ENCODE data around the gene IL1R2. TPM values are rescaled to one million over a fixed set of nuclear protein-coding genes. Genes with fewer than 3 reads are reported as not detected.
A peak's percentile ranks its signal among the peaks of the same experiment; 100 is the strongest.

IL1R2 gene
- total and polyA plus RNA-seq, 2 of the 13 experiments (the other 11 are each of a cell fraction or from before 2014, with no cell fraction given): 3.6 to 7.3 TPM

- Histone ChIP-seq H3K9me3 (ENCODE audit: low read length) (no peaks in the 10 kb centered on the region), H3K4me3 (replicated peaks in 1 of 3; ENCODE audit: insufficient read depth in 1 of 3, low read depth in 2 of 3, low read length in 3 of 3) (peak overlapping the region in 1 of 3 experiments; percentile 50; a peak in 2 of 6 replicates), H3K27ac (ENCODE audit: extremely low read length, insufficient read depth, low read length) (no peak overlapping the region), H3K9ac (ENCODE audit: insufficient read depth, low read depth, low read length) (no peak overlapping the region), H3K27me3 (ENCODE audit: control insufficient read depth in 1 of 2, insufficient read depth in 2 of 2, low read length in 2 of 2) (peaks cover 0 to 23% of the 10 kb centered on the region in 2 experiments; a peak in 3 of 5 replicates), H3K4me1 (ENCODE audit: insufficient read depth, low read length) (peaks cover 53% of the 10 kb centered on the region), H3K79me2 (ENCODE audit: insufficient read depth, low read length) (no peaks in the 10 kb centered on the region), H3K4me2 (ENCODE audit: low read depth, low read length) (peak overlapping the region; percentile 76), H2AFZ (ENCODE audit: low read length) (no peak overlapping the region), H4K20me1 (ENCODE audit: insufficient read depth, low read length) (no peaks in the 10 kb centered on the region), H3K36me3 (replicated peaks in 1 of 2; ENCODE audit: control insufficient read depth in 1 of 2, insufficient read depth in 2 of 2, low read length in 2 of 2) (no peaks in the 10 kb centered on the region)
- FAIRE-seq (peak; percentile 60), DNase-seq (ENCODE audit: low spot score) (peak; percentile 70), ATAC-seq (peak; percentile 75)
- in situ Hi-C loops (cut with HindIII; ENCODE audit: extremely low pct_ligation_motif_present, low pct_unique_long_range_greater_than_20kb): no loop called here
- ChIA-PET CTCF (ENCODE audit: low intra/inter-chr PET ratio, low total read pairs) (no interaction called here), POLR2A (interaction anchor here (3.0 to 5.0 kb wide), 2 partner anchors 13 to 25 kb away, joined by 27 to 58 read pairs; no protein-coding TSS in a partner anchor)
- intact Hi-C loops (cut with micrococcal nuclease; ENCODE audit: unreplicated experiment): loop anchor here (2.0 to 10.0 kb wide), 3 partner anchors 52 to 102 kb away; no protein-coding TSS in a partner anchor
- no TSS peak for BruUV-seq (replicated peaks)
- 5% methylated on average over 4 of the region's 4 CpGs for WGBS (ENCODE audit: low lambda C conversion rate)
- TF ChIP-seq HNF4G (IDR thresholded peaks at IDR 0.05; ENCODE audit: borderline replicate concordance, low read depth, low read length): peak; percentile 35; the same call in 1 of the 2 replicates
- TF ChIP-seq HNF4G (CRISPR knock-in tag; IDR thresholded peaks at IDR 0.05; ENCODE audit: borderline replicate concordance, low read depth): no peak
- peak; percentile 15; the same call in 1 of the 3 replicates for TF ChIP-seq MXI1 (IDR thresholded peaks at IDR 0.05; ENCODE audit: borderline replicate concordance, low read depth, low read length)
- peak; percentile 91 for TF ChIP-seq ZNF292 (CRISPR knock-in tag; IDR thresholded peaks at IDR 0.05; ENCODE audit: borderline replicate concordance, low read depth)
- TF ChIP-seq JUN (CRISPR knock-in tag; IDR thresholded peaks at IDR 0.05): no peak
- TF ChIP-seq BORCS8-MEF2B (CRISPR knock-in tag; IDR thresholded peaks at IDR 0.05): 0 out of 2 replicates have a peak, but pooled peaks have one; percentile 34
- peak; percentile 9; the same call in 1 of the 2 replicates for TF ChIP-seq RXRA (CRISPR knock-in tag; IDR thresholded peaks at IDR 0.05)
- TF ChIP-seq RAD21 (CRISPR knock-in tag; IDR thresholded peaks at IDR 0.05): no peak
- peak; percentile 29; the same call in 1 of the 2 replicates for TF ChIP-seq TGIF2 (CRISPR knock-in tag; IDR thresholded peaks at IDR 0.05)
- TF ChIP-seq ZNF577 (CRISPR knock-in tag; IDR thresholded peaks at IDR 0.05; ENCODE audit: borderline replicate concordance, low read depth): no peak
- TF ChIP-seq ZNF549 (CRISPR knock-in tag; IDR thresholded peaks at IDR 0.05): 0 out of 2 replicates have a peak, but pooled peaks have one; percentile 76
- no peak; the same call in 1 of the 2 replicates for TF ChIP-seq ZNF709 (CRISPR knock-in tag; IDR thresholded peaks at IDR 0.05)
- peak; percentile 90 for TF ChIP-seq ZNF646 (CRISPR knock-in tag; IDR thresholded peaks at IDR 0.05)
- TF ChIP-seq MEIS2 (CRISPR knock-in tag; IDR thresholded peaks at IDR 0.05): 0 out of 2 replicates have a peak, but pooled peaks have one; percentile 18
- TF ChIP-seq HINFP (CRISPR knock-in tag; IDR thresholded peaks at IDR 0.05; ENCODE audit: low read depth): no peak
- 0 out of 2 replicates have a peak, but pooled peaks have one; percentile 26 for TF ChIP-seq CEBPG (CRISPR knock-in tag; IDR thresholded peaks at IDR 0.05)
- TF ChIP-seq TEAD3 (CRISPR knock-in tag; optimal IDR thresholded peaks at IDR 0.05; ENCODE audit: borderline replicate concordance): peak; percentile 80
- TF ChIP-seq NONO (IDR thresholded peaks at IDR 0.05): no peak
- TF ChIP-seq NONO (CRISPR knock-in tag; conservative IDR thresholded peaks at IDR 0.05): 0 out of 2 replicates have a peak, but pooled peaks have one; percentile 18
These were observed 5.4 kb upstream of the IL1R2 start for GRCh38 chr2:101986376-101986775.
